ENCODE results near the gene LEKR1.

GRCh38 chr3:156957715-156958114, 131.6 kb downstream of the LEKR1 start:
- TF ChIP-seq CTCF (IDR thresholded peaks at IDR 0.05; ENCODE audit: insufficient read depth, low read depth, low read length) (no peak), EZH2 (IDR thresholded peaks at IDR 0.05; ENCODE audit: insufficient read depth, low read length) (no peak)
